GM19238 (cell line): ENCODE results near the gene RNF212.

Experiments used
- DNase-seq: peaks from one replicate; pipeline ENCODE4 v3.0.0; 2011; ENCODE audit warnings: low spot score; ENCODE audit not compliant: insufficient read length

RNF212 gene

GRCh38 chr4:1090465-1091440 is 22.6 kb downstream of the RNF212 start:
- no peak for DNase-seq

GRCh38 chr4:1090036-1090435 is 23.3 kb downstream of the RNF212 start:
- no peak for DNase-seq

GRCh38 chr4:1087371-1087770 is 26.0 kb downstream of the RNF212 start:
- no peak for DNase-seq

GRCh38 chr4:1086011-1086410 is 27.4 kb downstream of the RNF212 start:
- DNase-seq: no peak

GRCh38 chr4:1085404-1085799 is 28.0 kb downstream of the RNF212 start:
- DNase-seq: no peak

GRCh38 chr4:1084796-1085403 is 28.5 kb downstream of the RNF212 start:
- no peak for DNase-seq

- DNase-seq: no peak
Measured at GRCh38 chr4:1084394-1084793, 29.0 kb downstream of the RNF212 start.

- no peak for DNase-seq
Measured at GRCh38 chr4:1082215-1083182, 30.9 kb downstream of the RNF212 start.

- no peak for DNase-seq
Measured at GRCh38 chr4:1081689-1082040, 31.7 kb downstream of the RNF212 start.

GRCh38 chr4:1080961-1081688 is 32.2 kb downstream of the RNF212 start:
- no peak for DNase-seq

- no peak for DNase-seq
Measured at GRCh38 chr4:1080432-1080831, 32.9 kb downstream of the RNF212 start.

- DNase-seq: no peak
Measured at GRCh38 chr4:1079711-1080265, 33.6 kb downstream of the RNF212 start.

- no peak for DNase-seq
Measured at GRCh38 chr4:1078490-1078889, 34.9 kb downstream of the RNF212 start.

GRCh38 chr4:1077711-1078477 is 35.5 kb downstream of the RNF212 start:
- DNase-seq: no peak

GRCh38 chr4:1075809-1076699 is 37.3 kb downstream of the RNF212 start:
- DNase-seq: no peak

GRCh38 chr4:1075225-1075624 is 38.1 kb downstream of the RNF212 start:
- no peak for DNase-seq

- no peak for DNase-seq
Measured at GRCh38 chr4:1074077-1074476, 39.3 kb downstream of the RNF212 start.

GRCh38 chr4:1072830-1073446 is 40.4 kb downstream of the RNF212 start:
- peak; percentile 30 for DNase-seq
